ENCODE results near the gene AZGP1. TPM values are rescaled to one million over a fixed set of nuclear protein-coding genes. Genes with fewer than 3 reads are reported as not detected.
A peak's percentile ranks its signal among the peaks of the same experiment; 100 is the strongest.

Gene AZGP1
- total and polyA plus RNA-seq, 2 of the 13 experiments (the other 11 are each of a cell fraction or from before 2014, with no cell fraction given): 93.8 to 229 TPM

GRCh38 chr7:100015232-100016214 is 39.7 kb upstream of the AZGP1 start, which contains the start of gene ZKSCAN1 (continued):
- TF ChIP-seq AFF4 (CRISPR knock-in tag; IDR thresholded peaks at IDR 0.05) (no peak; the same call in 1 of the 2 replicates), NR2C2 (CRISPR knock-in tag; IDR thresholded peaks at IDR 0.05; ENCODE audit: borderline replicate concordance) (peak; percentile 46; the same call in 1 of the 2 replicates), KDM3A (CRISPR knock-in tag; IDR thresholded peaks at IDR 0.05; ENCODE audit: low read depth) (peak; percentile 60; the same call in 1 of the 2 replicates), ZNF280B (CRISPR knock-in tag; IDR thresholded peaks at IDR 0.05; ENCODE audit: borderline replicate concordance) (peak; percentile 67; the same call in 1 of the 2 replicates), TCF12 (IDR thresholded peaks at IDR 0.05) (no peak), TCF12 (CRISPR knock-in tag; IDR thresholded peaks at IDR 0.05) (no peak), MXI1 (IDR thresholded peaks at IDR 0.05; ENCODE audit: borderline replicate concordance, low read depth, low read length) (peak; percentile 64; the same call in 1 of the 3 replicates), ELF3 (CRISPR knock-in tag; IDR thresholded peaks at IDR 0.05) (peak; percentile 94), ZBTB38 (CRISPR knock-in tag; IDR thresholded peaks at IDR 0.05) (peak; percentile 84), MAX (IDR thresholded peaks at IDR 0.05) (peak; percentile 83), KDM6A (CRISPR knock-in tag; IDR thresholded peaks at IDR 0.05; ENCODE audit: low read depth) (no peak), ZNF891 (CRISPR knock-in tag; IDR thresholded peaks at IDR 0.05) (peak; percentile 81), FOXP1 (IDR thresholded peaks at IDR 0.05) (no peak), FOXP1 (CRISPR knock-in tag; IDR thresholded peaks at IDR 0.05) (no peak), ZHX1 (CRISPR knock-in tag; IDR thresholded peaks at IDR 0.05; ENCODE audit: low read depth) (no peak), NBN (conservative IDR thresholded peaks at IDR 0.05) (no peak), RARA (CRISPR knock-in tag; IDR thresholded peaks at IDR 0.05) (no peak; the same call in 1 of the 2 replicates), HES4 (CRISPR knock-in tag; IDR thresholded peaks at IDR 0.05; ENCODE audit: borderline replicate concordance) (peak; percentile 62; the same call in 1 of the 2 replicates), HOXA7 (CRISPR knock-in tag; IDR thresholded peaks at IDR 0.05) (no peak), RBM22 (optimal IDR thresholded peaks at IDR 0.05; ENCODE audit: low read length) (peak; percentile 10), TBX2 (CRISPR knock-in tag; IDR thresholded peaks at IDR 0.05; ENCODE audit: borderline replicate concordance) (peak; percentile 75), HDAC2 (CRISPR knock-in tag; IDR thresholded peaks at IDR 0.05) (peak; percentile 54), ZNF510 (CRISPR knock-in tag; IDR thresholded peaks at IDR 0.05; ENCODE audit: low read depth) (peak; percentile 21; the same call in 1 of the 2 replicates)

Data from HepG2 (cell line).